HL-60 (cell line): ENCODE data around the gene C17orf50.

ENCODE experiments used
- TF ChIP-seq, protein P1 (sequence below): IDR thresholded peaks from one replicate; pipeline ENCODE4 v1.5.1; 2011; ENCODE audit warnings: low read length, control low read depth, inconsistent platforms; ENCODE audit not compliant: insufficient read depth
- TF ChIP-seq, protein P2 (sequence below): IDR thresholded peaks from 2 replicates; pipeline ENCODE4 v1.6.1; 2012; ENCODE audit warnings: low read depth; ENCODE audit not compliant: insufficient replicate concordance

DNA sequence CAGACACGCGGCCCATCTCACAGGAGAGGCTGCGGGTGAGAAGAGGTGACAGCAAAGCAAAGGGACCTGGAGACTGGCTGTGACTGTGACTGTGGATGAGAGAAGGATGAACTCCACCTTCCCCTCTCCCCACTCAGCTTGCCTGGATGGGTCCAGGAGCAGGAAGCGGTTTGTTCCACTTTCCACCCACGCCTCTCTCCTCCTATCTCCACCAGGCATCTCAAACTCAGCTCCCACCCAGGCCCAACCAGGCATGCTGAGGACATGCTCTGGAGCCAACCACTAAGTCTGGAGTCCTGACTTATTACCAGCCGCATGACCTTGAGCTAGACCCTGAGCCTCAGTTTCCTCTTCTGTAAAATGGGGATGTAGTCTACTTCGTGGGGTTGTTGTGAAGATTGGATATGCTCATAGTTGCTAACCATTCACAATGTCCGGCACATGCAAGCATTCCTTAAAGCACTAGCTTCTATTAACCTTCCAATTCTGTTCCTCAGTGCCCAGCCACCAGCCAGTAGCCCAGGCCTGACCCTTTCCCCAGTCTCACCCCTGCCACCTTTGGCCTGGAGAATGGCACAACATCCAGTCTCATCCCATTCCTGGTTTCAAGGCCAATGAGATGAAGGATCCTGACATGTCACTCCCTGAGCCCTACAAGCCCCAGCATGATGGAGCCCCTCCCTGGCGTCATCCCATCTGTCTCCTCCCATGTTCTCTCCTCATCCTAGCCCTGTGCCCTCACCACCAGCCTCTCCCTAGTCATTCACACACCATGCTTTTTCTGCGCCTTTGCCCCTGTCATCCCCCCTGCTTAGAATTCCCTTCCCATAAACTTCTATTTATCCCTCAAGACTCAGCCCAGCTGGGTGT is 9.9 kb upstream of the C17orf50 start:
- TF ChIP-seq, protein P1, sequence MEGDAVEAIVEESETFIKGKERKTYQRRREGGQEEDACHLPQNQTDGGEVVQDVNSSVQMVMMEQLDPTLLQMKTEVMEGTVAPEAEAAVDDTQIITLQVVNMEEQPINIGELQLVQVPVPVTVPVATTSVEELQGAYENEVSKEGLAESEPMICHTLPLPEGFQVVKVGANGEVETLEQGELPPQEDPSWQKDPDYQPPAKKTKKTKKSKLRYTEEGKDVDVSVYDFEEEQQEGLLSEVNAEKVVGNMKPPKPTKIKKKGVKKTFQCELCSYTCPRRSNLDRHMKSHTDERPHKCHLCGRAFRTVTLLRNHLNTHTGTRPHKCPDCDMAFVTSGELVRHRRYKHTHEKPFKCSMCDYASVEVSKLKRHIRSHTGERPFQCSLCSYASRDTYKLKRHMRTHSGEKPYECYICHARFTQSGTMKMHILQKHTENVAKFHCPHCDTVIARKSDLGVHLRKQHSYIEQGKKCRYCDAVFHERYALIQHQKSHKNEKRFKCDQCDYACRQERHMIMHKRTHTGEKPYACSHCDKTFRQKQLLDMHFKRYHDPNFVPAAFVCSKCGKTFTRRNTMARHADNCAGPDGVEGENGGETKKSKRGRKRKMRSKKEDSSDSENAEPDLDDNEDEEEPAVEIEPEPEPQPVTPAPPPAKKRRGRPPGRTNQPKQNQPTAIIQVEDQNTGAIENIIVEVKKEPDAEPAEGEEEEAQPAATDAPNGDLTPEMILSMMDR: no peak
- TF ChIP-seq, protein P2, sequence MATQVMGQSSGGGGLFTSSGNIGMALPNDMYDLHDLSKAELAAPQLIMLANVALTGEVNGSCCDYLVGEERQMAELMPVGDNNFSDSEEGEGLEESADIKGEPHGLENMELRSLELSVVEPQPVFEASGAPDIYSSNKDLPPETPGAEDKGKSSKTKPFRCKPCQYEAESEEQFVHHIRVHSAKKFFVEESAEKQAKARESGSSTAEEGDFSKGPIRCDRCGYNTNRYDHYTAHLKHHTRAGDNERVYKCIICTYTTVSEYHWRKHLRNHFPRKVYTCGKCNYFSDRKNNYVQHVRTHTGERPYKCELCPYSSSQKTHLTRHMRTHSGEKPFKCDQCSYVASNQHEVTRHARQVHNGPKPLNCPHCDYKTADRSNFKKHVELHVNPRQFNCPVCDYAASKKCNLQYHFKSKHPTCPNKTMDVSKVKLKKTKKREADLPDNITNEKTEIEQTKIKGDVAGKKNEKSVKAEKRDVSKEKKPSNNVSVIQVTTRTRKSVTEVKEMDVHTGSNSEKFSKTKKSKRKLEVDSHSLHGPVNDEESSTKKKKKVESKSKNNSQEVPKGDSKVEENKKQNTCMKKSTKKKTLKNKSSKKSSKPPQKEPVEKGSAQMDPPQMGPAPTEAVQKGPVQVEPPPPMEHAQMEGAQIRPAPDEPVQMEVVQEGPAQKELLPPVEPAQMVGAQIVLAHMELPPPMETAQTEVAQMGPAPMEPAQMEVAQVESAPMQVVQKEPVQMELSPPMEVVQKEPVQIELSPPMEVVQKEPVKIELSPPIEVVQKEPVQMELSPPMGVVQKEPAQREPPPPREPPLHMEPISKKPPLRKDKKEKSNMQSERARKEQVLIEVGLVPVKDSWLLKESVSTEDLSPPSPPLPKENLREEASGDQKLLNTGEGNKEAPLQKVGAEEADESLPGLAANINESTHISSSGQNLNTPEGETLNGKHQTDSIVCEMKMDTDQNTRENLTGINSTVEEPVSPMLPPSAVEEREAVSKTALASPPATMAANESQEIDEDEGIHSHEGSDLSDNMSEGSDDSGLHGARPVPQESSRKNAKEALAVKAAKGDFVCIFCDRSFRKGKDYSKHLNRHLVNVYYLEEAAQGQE: no peak
